ENCODE data around the gene NARF.

DNA sequence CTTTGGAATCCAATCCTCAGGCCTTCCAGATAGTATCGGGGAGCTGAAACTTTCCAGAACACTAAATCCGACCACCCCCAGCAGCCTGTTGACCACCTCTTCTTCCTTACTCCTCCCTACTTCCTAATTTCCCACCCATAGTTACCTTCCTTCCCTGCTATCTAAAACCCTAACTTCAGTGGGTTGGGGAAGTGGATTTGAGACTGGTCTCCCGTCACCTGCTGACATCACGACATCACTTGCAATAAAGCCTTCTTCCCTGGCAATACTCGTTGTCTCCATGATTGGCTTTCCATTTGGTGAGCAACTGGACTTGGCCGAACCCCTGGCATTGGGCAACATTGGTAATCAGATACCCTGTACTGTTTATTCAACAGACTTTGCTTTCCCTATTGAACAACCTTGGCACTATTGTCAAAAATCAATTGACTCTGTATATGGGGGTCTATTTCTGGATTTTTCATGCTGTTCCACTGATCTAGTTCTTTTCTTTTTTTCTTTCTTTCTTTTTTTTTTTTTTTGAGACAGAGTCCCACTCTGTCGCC, 49.2 kb downstream of the NARF start:
- TF ChIP-seq POLR2A (IDR thresholded peaks at IDR 0.05), result no peak
- TF ChIP-seq POLR2AphosphoS5 (IDR thresholded peaks at IDR 0.05), result no peak
